HG03354 (cell line): ENCODE measurements around the gene NCMAP.

Experiments
- ATAC-seq: cut with Tn5 transposase; IDR thresholded peaks from one replicate; pipeline ENCODE4 v1.9.1; 2021; ENCODE audit warnings: mild to moderate bottlenecking; ENCODE audit not compliant: unreplicated experiment, poor library complexity, severe bottlenecking

Gene NCMAP

DNA sequence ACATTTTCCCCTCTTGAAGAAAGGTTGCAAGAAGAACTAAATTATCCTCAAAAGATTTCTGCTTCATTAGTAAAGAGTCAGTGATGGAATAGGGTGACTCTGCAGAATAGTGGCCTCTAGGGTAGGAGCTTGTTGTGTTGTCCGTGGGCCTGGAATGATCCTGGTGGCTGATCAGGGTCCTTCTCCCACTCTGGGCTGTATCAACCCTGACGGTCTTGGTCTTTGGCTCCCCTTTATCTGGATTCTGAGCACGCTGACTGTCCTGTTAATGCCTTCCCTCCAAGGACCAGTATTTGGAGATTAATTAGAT lies 50.4 kb downstream of the NCMAP start:
- no peak for ATAC-seq

DNA sequence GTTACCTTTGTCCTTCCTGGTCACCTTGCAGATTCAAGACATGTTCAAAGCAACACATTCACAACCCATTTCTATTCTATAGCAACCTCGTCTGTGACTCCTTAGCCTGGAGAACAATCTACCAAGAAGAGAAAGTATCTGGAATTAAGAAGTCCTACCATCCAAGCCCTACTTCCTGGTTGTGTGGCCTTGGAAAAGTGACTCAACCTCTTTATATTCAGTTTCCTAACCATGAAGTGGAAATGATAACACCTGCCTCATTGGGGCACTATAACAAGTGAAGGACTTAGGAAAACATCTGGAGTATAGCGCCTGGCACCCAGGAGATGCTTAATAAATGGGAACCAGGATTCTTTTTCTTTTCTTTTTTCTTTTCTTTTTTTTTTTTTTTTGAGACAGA lies 50.7 kb downstream of the NCMAP start:
- ATAC-seq: no peak

DNA sequence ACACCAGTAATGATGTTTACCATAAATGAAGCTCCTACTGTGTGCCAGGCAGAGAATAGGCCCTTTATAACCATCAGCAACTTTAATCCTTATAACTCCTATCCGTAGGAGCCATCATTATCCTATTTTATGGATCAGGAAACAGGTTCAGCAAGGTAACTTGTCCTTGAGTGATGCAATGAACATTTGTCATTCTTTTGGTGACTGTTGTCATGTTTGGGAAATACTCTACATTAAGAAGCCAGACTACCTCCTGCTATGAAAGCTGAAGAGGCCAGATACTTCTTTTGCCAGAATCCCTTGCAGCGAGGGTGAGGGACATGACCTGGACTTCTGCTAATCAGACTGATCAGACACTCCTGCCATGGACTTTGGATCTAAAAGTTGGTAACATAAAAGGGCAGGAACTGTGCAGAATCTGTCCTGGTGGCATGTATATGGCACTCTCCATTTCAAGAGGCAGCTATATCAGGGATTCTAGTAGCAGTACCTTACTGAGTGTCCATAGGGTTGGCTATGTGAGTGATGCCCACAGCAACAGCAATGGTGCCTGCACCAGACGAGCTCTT lies 54.1 kb downstream of the NCMAP start:
- no peak for ATAC-seq

DNA sequence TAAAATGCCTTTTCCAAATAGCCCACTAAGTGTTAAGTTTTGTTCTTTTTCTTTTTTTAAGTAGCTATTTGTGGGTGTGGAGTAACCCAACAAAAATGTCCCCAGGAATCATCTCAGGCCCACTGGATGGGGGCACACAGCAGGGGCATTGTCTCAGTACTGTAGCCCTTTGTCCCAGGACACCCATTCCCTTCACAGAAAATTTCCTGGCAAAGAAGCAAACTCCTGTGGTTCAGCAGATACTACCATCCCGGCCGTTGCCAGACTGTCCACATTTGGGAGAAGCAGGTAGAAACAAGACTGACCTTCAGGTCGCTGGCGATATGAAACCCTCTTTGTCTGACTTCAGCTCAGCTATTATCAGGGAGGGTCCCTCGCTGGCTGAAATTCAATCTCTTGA lies 63.5 kb downstream of the NCMAP start:
- no peak for ATAC-seq

DNA sequence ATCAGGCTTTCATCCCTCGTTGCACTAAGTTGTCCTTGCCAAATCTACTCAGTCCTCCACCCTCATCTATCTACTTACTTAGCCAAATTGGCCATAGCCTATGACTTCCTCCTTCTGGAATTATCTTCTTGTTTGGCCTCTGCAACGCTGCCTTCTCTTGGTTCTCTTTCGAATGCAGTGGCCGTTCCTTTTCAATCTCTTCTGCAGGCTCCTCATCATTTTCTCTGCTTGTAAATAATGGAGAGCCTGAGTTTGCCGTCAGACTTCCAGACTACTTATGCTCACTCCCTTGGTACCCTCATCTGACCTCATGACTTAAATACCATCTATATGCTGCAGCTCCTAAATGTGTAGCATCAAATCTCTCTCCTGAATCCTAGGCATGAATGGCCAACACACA lies 64.8 kb downstream of the NCMAP start:
- ATAC-seq: no peak

DNA sequence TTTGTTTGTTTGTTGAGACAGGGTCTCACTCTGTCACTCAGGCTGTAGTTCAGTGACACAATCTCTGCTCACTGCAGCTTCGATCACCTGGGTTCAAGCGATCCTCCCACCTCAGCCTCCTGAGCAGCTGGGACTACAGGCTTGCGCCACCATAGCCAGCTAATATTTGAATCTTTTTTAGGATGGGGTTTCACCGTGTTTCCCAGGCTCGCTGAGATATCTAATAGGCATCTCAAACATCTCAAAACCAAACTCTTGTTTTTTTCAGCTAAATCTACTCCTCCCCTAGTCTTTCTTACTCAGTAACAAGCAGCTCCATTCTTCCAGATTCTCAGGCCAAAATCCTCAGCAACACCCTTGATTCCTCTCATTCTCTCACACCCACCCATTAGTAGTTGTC lies 65.2 kb downstream of the NCMAP start:
- ATAC-seq: no peak

DNA sequence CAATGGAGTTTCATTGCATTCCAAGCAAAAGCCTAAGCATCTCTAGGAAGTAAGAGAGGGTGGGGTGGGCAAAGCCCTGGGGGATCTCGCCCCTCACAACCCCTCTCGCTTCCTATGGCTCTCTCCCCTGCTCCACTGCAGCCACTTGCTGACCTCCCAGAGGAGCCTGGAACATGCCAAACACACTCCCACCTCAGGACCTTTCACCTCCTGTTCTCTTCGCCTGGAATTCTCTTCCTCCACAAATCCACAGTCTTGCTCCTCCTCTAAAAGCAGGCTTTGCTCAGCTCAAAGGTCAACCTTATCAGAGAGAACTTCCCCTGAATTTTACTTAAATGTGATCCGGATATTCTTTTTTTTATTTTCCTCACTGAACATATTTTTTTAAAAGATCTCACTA lies 66.3 kb downstream of the NCMAP start:
- ATAC-seq: no peak

DNA sequence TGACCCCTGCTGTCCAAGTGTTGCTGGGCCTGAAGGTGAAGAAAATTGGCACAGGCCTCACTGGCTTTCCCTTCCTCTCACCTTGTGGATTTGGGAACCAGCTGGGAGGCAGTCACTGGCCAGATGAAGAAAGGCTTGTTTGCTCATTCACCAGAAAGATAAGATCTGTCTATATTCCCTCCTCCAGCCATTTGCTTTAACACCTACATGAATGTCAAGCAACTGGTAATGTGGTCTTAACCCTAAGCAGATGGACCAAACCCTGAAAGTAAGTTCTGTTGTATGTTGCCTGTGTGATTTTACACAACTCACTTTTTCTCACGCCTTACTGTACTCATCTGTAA lies 76.9 kb downstream of the NCMAP start:
- no peak for ATAC-seq

DNA sequence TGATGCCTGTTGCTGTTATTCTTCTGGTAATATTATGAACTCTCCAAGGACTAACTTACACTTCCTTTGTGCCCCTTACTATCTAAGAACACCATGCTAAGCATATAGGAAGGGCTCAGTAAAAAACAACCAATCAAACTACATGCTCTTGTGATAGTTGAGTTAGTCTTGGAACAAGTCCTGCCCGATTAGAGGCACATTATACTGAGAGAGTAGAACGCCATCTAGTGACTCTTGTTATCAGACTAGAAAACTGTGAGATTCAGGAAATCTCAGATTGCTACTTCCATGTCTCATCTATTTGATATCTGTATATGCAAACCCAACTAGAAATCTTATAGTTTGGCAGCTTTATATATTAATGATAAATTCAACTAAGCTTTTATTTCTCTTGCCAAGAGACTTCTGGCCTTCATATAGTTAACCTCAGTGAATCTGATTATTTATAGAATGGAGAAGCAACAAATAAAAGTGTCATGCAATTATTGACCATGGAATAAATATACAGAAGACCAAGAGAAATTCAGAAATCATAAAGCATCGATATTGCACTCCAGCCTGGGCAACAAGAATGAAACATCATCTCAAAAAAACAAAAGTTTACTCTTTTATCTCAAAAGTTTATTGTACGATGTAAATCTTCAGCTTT lies 79.4 kb downstream of the NCMAP start:
- no peak for ATAC-seq

DNA sequence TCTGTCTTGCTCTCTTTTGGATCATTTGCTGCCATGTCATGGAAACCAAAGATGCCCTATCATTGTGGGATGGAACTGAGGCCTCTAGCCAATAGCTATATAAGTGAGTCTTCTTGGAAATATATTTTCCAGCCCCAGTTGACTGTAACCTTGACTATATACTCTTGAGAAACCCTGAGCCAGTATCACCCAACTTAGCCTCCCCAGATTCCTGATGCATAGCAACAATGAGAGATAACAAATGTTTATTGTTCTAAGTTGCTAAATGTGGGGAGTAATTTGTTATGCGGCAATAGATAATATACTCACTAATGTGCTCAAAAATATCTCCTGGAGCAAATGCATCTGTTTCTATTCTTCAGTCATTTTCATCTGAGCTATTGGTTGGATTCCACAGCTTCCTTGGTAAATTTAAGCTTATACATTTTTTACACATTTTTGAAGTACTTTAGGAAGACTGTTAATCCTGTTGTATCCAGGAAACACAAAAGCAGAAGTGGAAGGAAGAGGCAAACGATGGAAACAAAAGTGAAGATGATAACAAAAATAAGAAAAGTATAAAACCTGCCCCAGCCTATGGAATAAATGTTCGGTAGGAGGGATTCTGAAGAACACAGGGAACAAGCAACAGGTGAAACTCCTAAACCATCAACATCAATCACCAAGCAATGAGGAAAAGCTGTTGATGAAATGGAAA lies 80.9 kb downstream of the NCMAP start:
- no peak for ATAC-seq

DNA sequence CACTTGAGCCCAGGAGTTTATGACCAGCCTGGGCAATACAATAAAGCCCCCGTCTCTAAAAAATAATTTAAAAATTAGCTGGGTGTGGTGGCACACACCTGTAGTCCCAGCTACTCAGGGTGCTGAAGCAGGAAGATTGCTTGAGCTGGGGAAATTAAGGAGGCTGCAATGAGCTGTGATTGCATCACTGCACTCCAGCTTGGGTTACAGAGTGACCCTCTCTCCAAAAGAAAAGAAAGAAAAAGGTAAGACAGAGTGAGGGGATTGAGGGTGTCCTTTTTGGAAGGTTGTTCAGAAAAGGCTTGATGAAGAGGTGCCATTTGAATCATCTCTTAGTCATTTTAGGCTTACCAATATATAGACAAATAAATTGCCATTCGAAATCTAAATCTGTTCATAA lies 83.2 kb downstream of the NCMAP start:
- ATAC-seq: no peak

DNA sequence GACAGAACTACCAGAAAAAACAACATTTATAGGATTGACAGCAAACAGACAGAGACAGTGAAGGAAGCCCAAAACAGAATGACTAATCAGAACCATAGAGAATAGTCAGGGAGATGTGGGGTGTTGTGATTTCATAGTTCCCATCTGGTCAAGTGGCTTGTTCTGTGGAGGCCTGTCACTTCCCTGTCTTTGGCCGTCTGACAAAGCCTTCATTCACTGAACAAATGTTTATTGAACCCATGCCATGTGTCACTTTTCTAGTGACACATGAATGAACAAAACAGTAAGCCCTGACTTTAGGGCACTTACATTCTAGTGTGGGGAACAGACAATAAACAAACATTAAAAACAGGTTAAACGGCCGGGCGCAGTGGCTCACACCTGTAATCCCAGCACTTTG lies 84.0 kb downstream of the NCMAP start:
- ATAC-seq: no peak

DNA sequence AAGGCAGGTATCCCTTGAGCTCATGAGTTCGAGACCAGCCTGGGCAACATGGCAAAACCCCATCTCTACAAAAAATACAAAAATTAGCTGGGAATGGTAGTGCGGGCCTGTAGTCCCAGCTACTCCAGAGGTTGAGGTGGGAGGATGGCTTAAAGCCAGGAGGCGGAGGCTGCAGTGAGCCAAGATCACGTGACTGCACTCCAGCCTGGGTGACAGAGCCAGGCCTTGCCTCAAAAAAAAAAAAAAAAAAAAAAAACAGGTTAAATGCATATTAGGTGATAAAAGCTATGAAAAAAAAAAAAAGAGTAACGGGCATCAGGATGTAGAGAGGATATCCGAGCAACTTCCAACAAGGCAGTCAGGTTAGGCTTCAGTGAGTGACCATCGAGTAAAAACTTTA lies 84.4 kb downstream of the NCMAP start:
- no peak for ATAC-seq

DNA sequence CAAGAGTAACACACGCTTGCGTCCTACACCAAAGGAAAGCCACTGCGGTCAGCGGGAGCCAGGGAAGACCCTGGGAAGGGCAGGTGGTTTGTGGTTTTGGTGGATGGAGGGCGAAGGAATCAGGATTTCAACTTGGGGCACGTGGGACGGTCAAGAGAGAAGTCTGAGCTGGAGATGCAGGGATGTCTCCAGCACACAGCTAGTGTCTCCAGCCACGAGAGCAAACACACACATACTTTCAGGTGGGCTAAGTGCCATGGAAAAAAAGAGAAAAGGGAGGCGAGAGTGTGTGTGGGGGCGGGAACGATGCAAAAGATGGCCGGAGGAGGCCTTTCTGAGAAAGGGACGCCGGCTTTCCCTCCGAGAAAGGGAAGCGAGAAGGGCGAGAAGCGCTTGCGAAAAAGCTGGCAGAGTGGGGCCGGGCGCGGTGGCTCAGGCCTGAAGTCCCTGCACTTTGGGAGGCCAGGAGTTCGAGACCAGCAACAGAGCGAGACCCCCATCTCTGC lies 85.8 kb downstream of the NCMAP start:
- ATAC-seq: no peak

DNA sequence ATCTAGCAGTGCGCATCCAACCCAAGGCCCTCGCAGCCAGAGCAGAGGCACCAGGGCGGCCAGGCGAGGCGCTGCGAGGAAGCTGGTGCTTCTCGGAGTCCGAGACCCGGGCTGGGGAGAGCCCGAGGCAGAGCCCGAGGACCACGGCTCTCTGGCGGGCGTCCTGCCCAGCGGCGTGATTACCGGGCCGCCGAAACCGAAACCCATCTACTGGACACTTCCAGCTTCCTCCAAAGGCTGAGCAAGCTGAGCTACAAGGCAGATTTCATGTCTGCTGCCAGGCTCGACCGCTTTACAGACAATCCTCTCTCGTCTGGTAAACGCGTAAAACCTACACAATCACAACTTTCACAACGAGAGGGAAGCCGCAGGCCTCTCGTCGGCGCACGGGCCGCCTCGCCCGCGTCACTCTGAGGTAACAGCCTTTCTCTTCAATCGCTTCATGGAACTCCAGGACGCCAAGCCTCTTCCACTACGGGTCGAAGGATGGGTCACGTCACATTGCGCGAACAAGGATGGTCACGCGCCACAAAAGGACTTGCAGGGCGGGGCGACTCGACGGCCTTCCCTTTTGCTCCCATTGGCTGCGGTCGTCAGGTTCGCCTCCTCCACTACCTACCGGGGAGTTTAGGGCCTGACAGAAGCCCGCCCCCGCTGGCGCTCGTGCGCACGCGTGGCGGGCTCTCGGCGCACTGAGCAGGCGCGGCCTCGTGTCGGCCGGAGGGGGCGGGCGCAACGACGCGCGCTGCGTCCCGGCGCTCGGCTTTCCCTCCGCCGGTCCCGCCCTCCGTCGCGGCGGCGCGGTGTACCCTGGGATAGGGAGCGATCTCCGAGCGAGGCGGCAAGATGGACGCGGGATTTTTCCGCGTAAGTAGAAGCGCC lies 86.8 kb downstream of the NCMAP start, which contains the start of gene SRRM1:
Gene SRRM1, plus strand, starts transcription at position 822 of the 882 bp plus-strand sequence. Its CDS starts 25 bp downstream, at position 847.
- peak; percentile 89 for ATAC-seq

DNA sequence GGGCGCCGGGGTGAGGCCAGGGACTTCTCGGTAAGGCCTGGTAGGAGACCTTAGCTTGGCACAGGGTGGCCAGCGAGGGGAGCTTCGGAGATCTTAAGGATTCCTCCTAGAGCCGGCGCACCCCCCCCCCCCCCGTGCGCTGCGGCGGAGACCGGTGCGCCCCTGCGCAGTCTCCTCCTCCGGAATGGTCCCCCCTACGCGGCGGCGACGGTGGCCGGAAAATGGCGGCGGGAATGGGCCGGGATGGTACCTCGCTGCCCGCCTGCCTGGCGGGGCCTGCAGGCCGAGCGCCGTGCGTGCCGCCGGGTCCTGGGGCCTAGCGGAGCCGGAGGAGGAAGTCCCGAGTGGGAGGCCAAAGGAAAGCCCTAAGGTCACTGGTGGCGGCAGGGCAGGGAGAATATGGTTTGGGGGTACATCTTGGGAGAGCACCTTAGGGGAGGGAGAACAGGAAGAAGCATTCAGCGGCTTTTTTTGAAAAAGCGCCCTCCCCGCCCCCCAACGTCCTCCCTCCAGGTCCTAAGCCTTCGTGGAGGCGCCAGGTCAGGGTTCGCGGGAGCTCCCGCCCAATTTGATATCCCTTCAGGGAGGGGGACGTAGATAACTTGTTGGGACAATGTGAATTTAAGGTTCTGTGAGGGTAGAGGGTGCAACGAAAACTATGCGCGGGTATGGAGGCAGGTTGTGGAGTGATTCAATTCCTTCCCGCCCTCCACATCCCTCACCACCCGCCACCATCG lies 87.6 kb downstream of the NCMAP start:
- ATAC-seq: peak; percentile 26

DNA sequence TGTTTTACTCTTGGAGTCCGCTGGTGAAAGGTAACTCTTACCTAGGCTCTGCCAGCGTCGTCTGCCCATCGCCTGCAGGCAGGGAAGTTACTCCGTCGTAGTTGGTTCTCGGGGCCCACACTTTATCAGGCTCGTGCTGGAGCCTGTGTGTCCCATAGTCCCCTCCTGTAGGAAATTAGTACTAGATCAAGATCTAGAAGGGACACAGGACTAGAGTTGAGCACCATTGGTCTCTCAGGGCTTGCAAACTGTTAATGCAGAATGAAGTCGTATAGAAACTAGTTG lies 88.2 kb downstream of the NCMAP start:
- ATAC-seq: no peak

DNA sequence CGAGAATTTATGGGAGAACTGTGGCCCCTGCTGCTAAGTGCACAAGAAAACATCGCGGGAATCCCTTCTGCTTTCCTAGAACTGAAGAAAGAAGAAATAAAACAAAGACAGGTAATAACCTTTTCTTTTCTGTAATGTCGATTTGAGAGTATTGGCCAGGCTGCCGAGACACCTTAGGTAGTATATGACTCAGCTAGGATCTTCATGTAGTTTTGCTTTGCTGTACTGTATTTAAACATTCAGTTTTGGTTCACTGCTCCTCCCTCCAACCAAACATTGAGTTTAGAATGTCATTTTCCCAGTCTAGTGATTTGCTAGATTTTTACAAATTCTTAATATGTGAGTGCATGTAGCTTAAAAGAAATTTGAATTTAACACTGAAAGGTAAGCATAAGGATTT lies 93.0 kb downstream of the NCMAP start:
- no peak for ATAC-seq

DNA sequence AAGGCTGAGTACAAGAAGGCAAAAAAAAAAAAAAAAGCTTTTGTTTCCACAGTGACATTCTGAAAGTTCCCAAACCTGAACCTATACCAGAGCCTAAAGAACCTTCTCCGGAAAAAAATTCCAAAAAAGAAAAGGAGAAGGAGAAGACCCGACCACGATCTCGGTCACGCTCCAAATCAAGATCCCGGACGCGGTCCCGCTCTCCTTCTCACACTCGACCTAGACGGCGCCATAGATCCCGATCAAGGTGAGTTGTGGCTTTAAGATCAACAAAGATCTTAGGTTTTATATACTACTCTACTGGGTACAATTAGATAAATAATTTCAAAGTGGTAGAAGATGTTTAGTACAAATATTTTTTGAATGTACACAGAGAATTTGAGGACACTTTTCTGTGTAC lies 96.5 kb downstream of the NCMAP start:
- no peak for ATAC-seq

DNA sequence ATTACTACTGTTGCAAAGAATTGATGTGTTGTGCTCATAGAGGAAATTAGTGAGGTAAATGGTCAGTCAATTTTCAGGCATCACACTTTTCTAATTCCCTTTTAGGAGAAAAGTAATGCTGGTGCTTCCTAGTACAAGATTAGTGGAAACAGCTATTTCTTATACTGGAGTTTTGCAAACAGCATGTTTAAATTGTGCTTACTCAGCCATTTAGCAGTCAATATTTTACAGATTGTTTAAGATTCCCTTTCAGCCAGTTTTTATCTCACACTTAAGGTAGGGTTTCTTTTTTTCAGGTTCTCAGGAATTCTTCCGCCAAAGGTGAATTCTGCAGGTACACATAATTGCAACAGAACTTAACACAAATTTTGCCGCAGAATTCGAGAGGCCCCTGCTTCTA lies 98.1 kb downstream of the NCMAP start:
- no peak for ATAC-seq
